Naive thymus-derived CD4-positive, alpha-beta T cell (primary cell): ENCODE data around the gene FYN. TPM values are rescaled to one million over a fixed set of nuclear protein-coding genes. Genes with fewer than 3 reads are reported as not detected.
A peak's percentile ranks its signal among the peaks of the same experiment; 100 is the strongest.

Source experiments
- ATAC-seq: fragments of 150-1000 bp; cut with Tn5 transposase; 2 replicates; pipeline ENCODE4 v1.10.0; 2021; ENCODE audit warnings: mild to moderate bottlenecking, moderate library complexity
- CTCF ChIA-PET: fragments of 350-600 bp; sonication (Branson Sonifier 250); formaldehyde crosslinking; loops from one replicate; lab custom pipeline; 2021; ENCODE audit warnings: antibody characterized with exemption; lab: Charles Lee
- POLR2A ChIA-PET: fragments of 350-600 bp; sonication (Branson Sonifier 250); formaldehyde crosslinking; loops from one replicate; lab custom pipeline; 2021; ENCODE audit warnings: antibody characterized with exemption, inconsistent platforms; lab: Charles Lee
- DNase-seq, 9 donors: peaks; one replicate each; pipeline versions ENCODE4 v3.0.0 to v3.0.0-alpha.2; 2020 to 2022; ENCODE audit warnings: mixed read lengths in 1 of 9
- H3K27ac ChIP-seq: one replicate; pipeline ENCODE4 v1.7.0; 2013; ENCODE audit warnings: mild to moderate bottlenecking, low read depth, low read length, moderate library complexity
- H3K27me3 ChIP-seq, 2 donors: one replicate each; pipeline ENCODE4 v1.7.0; 2013; ENCODE audit warnings: low read length in 2 of 2, mild to moderate bottlenecking in 2 of 2, moderate library complexity in 2 of 2; ENCODE audit not compliant: control insufficient read depth in 2 of 2, insufficient read depth in 2 of 2
- H3K36me3 ChIP-seq, 3 experiments: 1 replicate in 2 of 3; 2 replicates in 1 of 3; pipeline ENCODE4 v1.7.0; 2013; ENCODE audit warnings: low read length in 3 of 3, mild to moderate bottlenecking in 3 of 3, moderate library complexity in 1 of 3; ENCODE audit not compliant: insufficient read depth in 3 of 3, control insufficient read depth in 2 of 3
- H3K4me1 ChIP-seq, 2 donors: one replicate each; pipeline ENCODE4 v1.7.0; 2013; ENCODE audit warnings: low read length in 2 of 2, mild to moderate bottlenecking in 2 of 2, moderate library complexity in 1 of 2; ENCODE audit not compliant: control insufficient read depth in 2 of 2, insufficient read depth in 2 of 2
- H3K4me3 ChIP-seq: 2 replicates; pipeline ENCODE4 v1.7.0; 2013; ENCODE audit warnings: mild to moderate bottlenecking, low read length
- H3K9me3 ChIP-seq, 3 experiments: 1 replicate in 2 of 3; 2 replicates in 1 of 3; pipeline ENCODE4 v1.7.0; 2013; ENCODE audit warnings: low read length in 3 of 3; ENCODE audit not compliant: control insufficient read depth in 2 of 3
- H3K27ac Mint-ChIP-seq, 9 donors: one replicate each; pipeline ENCODE4 v1.8.0; 2020 to 2022; ENCODE audit warnings: mixed read lengths in 9 of 9, mild to moderate bottlenecking in 8 of 9, moderate library complexity in 5 of 9, inconsistent platforms in 2 of 9
- H3K27me3 Mint-ChIP-seq, 5 donors: one replicate each; pipeline ENCODE4 v1.8.0; 2021 to 2022; ENCODE audit warnings: mixed read lengths in 5 of 5, mild to moderate bottlenecking in 1 of 5
- H3K36me3 Mint-ChIP-seq, 5 donors: one replicate each; pipeline ENCODE4 v1.8.0; 2020 to 2022; ENCODE audit warnings: mixed read lengths in 5 of 5, mild to moderate bottlenecking in 3 of 5, inconsistent platforms in 1 of 5
- H3K4me1 Mint-ChIP-seq, 7 donors: one replicate each; pipeline ENCODE4 v1.8.0; 2020 to 2022; ENCODE audit warnings: mixed read lengths in 7 of 7, mild to moderate bottlenecking in 3 of 7, inconsistent platforms in 1 of 7
- H3K4me3 Mint-ChIP-seq, 10 donors: one replicate each; pipeline ENCODE4 v1.8.0; 2020 to 2022; ENCODE audit warnings: mild to moderate bottlenecking in 10 of 10, mixed read lengths in 10 of 10, moderate library complexity in 6 of 10, inconsistent platforms in 2 of 10
- H3K9me3 Mint-ChIP-seq, 11 donors: one replicate each; pipeline ENCODE4 v1.8.0; 2020 to 2022; ENCODE audit warnings: mixed read lengths in 11 of 11, mild to moderate bottlenecking in 4 of 11, inconsistent platforms in 1 of 11, moderate library complexity in 1 of 11
- intact Hi-C, 2 donors: fragments of 100-400 bp; cut with micrococcal nuclease; formaldehyde crosslinking; loops; one replicate each; pipeline ENCODE4 v1.15.1; 2023
- polyA plus RNA-seq, 2 donors: library from polyadenylated mRNA; unstranded; fragments of 300-500 nt; fragmentation: Illumina TruSeq; gene quantifications; one replicate each; pipeline ENCODE4 v1.2.3, GENCODE V29; 2021
- total RNA-seq, 6 experiments: library from RNA in 5 of 6; stranded (reverse) in 5 of 6; gene quantifications; 1 replicate in 5 of 6; 2 replicates in 1 of 6; pipeline ENCODE4 v1.2.3 and lab custom pipeline; 2021 to 2026

Gene FYN
- total and polyA plus RNA-seq, 7 experiments from 2014 or later = 200 to 720 (median 430) TPM

GRCh38 chr6:111805511-111806164 lies 67.6 kb downstream of the FYN start:
- Mint-ChIP-seq H3K9me3 (peaks cover 0 to 2% (median 0%) of the 10 kb centered on the region in 11 donors), H3K4me1 (peaks cover 57 to 99% (median 88%) of the 10 kb centered on the region in 7 donors), H3K27ac (peak overlapping the region; percentile 78 to 97 (median 92)), H3K4me3 (peak overlapping the region in 9 of 10 donors; percentile 5 to 74 (median 61)), H3K27me3 (no peaks in the 10 kb centered on the region), H3K36me3 (peaks cover 0 to 31% (median 14%) of the 10 kb centered on the region in 5 donors)
- Histone ChIP-seq H3K4me3 (no peak overlapping the region), H3K9me3 (no peaks in the 10 kb centered on the region), H3K4me1 (peaks cover 68 to 73% of the 10 kb centered on the region in 2 donors), H3K27me3 (no peaks in the 10 kb centered on the region), H3K36me3 (peaks cover 0 to 8% (median 0%) of the 10 kb centered on the region in 3 experiments), H3K27ac (peak overlapping the region; percentile 68)
- DNase-seq (peak in 1 of 9 donors; percentile 66), ATAC-seq (no peak)
- POLR2A ChIA-PET = interaction anchor here (0.8 to 1.8 kb wide), 7 partner anchors 12 to 53 kb away, joined by 3 to 8 read pairs (median 3); no protein-coding TSS in a partner anchor
- intact Hi-C loops = loop anchor here (2.0 kb wide), 6 partner anchors 13 to 95 kb away; no protein-coding TSS in a partner anchor
- CTCF ChIA-PET = interaction anchor here (0.8 to 1.9 kb wide), 7 partner anchors 10 to 238 kb away, joined by 3 to 6 read pairs (median 4); no protein-coding TSS in a partner anchor

DNA sequence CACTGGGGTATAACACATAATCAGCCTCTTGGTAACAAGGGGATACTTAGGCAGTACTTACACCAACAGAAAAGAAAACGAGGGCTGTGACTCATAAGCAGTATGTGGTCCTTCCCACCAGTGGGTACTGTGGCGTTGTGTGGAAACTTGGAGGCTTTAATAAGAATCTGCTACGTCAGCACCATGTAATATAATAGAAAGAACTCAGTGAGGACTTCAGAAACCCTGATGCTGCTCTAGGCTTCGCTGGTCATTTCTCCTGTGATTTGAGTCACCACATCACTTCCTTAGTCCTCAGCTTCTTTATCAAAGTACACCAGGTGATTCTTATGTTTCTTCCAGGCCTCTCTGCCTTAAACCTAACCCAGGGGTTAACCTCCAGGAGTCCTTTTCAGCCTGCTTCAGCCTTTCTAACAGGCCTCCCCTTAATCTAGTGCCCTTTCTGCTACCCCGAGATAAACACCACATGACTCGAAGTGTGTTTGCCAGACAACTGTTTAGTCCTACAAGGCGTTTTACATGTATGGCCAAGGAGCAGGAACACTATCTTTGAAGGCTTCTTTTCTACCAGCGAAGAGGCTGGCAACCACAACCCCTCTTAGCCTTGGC lies 68.5 kb downstream of the FYN start:
- intact Hi-C loops = loop anchor here (1.0 to 2.0 kb wide), 20 partner anchors 8 to 239 kb away; partner anchors contain the start of gene FYN (in 1 of the 2)
- peaks cover 59 to 64% of the 10 kb centered on the region in 2 donors for H3K4me1 ChIP-seq
- ChIA-PET CTCF (interaction anchor here (0.8 to 1.9 kb wide), 4 partner anchors 16 to 239 kb away, joined by 4 to 5 read pairs (median 4); no protein-coding TSS in a partner anchor), POLR2A (interaction anchor here (0.6 to 1.6 kb wide), 12 partner anchors 11 to 204 kb away, joined by 3 to 8 read pairs (median 4); partner anchors contain the start of gene FYN)
- Mint-ChIP-seq H3K4me3 (peak overlapping the region; percentile 20 to 73 (median 64)), H3K4me1 (peaks cover 54 to 96% (median 88%) of the 10 kb centered on the region in 7 donors), H3K27me3 (no peaks in the 10 kb centered on the region), H3K9me3 (peaks cover 0 to 2% (median 0%) of the 10 kb centered on the region in 11 donors), H3K27ac (peak overlapping the region; percentile 78 to 97 (median 92)), H3K36me3 (peaks cover 0 to 31% (median 16%) of the 10 kb centered on the region in 5 donors)
- DNase-seq (peak in 8 of 9 donors; percentile 31 to 77 (median 56)), ATAC-seq (peak; percentile 89)
- H3K4me3 ChIP-seq = peak overlapping the region; percentile 7
- H3K36me3 ChIP-seq = peaks cover 0 to 14% (median 0%) of the 10 kb centered on the region in 3 experiments
- H3K27ac ChIP-seq = peak overlapping the region; percentile 68
- H3K9me3 ChIP-seq = no peaks in the 10 kb centered on the region
- H3K27me3 ChIP-seq = no peaks in the 10 kb centered on the region

DNA sequence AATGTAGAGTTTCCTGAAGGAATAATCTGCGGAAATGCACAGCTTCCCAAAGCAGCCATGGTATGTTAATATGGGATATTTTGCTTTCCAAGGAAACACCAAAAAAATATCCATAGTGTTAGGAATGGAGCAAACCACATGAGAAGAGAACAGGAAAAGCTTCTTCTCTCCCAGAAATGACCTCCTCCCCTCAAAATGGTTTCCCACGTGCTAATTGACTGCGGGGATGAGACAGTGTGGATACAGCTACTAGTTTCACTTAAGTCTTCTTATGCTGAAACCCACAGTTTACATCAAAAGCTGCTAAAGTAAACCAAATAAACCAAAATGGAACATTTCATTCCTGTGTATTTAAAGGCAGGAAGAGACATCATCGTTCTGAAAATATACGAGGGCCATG lies 69.4 kb downstream of the FYN start:
- intact Hi-C loops = loop anchor here (1.0 to 2.0 kb wide), 21 partner anchors 8 to 239 kb away; partner anchors contain the start of gene FYN (in 1 of the 2)
- H3K27ac ChIP-seq = peak overlapping the region; percentile 68
- H3K36me3 Mint-ChIP-seq = peaks cover 0 to 30% (median 16%) of the 10 kb centered on the region in 5 donors

DNA sequence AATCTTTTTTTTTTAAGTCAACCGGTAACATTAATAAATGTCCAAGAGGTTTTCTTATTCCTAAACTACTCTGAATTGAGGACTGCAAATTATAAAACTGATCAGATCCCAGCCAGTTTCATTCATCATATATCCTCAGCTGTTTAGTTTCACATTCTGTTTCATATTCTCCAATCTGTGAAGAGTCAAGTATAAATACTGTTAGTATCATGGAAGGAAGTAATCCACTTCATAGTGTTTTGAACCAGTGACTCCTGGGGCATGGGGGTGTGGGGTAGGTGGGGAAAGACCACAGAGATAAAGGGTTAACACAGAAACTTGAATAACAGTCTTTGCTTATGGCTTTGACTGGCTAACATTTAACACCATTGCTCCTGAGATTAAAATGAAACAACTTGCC lies 69.9 kb downstream of the FYN start:
- H3K4me1 ChIP-seq = peaks cover 59 to 60% of the 10 kb centered on the region in 2 donors
- CTCF ChIA-PET = interaction anchor here (1.6 kb wide), 1 partner anchor 195 kb away, joined by 4 read pairs; no protein-coding TSS in a partner anchor
- peak overlapping the region; percentile 68 for H3K27ac ChIP-seq
- Mint-ChIP-seq H3K4me3 (peak overlapping the region; percentile 46 to 77 (median 65)), H3K27ac (peak overlapping the region; percentile 78 to 97 (median 92)), H3K9me3 (peaks cover 0 to 2% (median 0%) of the 10 kb centered on the region in 11 donors), H3K36me3 (peaks cover 0 to 30% (median 16%) of the 10 kb centered on the region in 5 donors), H3K4me1 (peaks cover 56 to 98% (median 91%) of the 10 kb centered on the region in 7 donors), H3K27me3 (no peaks in the 10 kb centered on the region)
- peaks cover 0 to 14% (median 0%) of the 10 kb centered on the region in 3 experiments for H3K36me3 ChIP-seq
- no peaks in the 10 kb centered on the region for H3K27me3 ChIP-seq
- peak overlapping the region; percentile 7 for H3K4me3 ChIP-seq
- DNase-seq (peak in 2 of 9 donors; percentile 25 to 30), ATAC-seq (peak; percentile 20)
- no peaks in the 10 kb centered on the region for H3K9me3 ChIP-seq
- intact Hi-C loops = loop anchor here in 1 of 2 donors (1.0 kb wide), 2 partner anchors 8 to 240 kb away; no protein-coding TSS in a partner anchor
- POLR2A ChIA-PET = interaction anchor here (0.6 to 1.6 kb wide), 9 partner anchors 9 to 189 kb away, joined by 3 to 5 read pairs (median 3); partner anchors contain the start of gene FYN

More for the DNA sequence above, 69.4 kb downstream of the FYN start:
- H3K27me3 ChIP-seq = no peaks in the 10 kb centered on the region
- Mint-ChIP-seq H3K27ac (peak overlapping the region; percentile 78 to 97 (median 92)), H3K9me3 (peaks cover 0 to 2% (median 0%) of the 10 kb centered on the region in 11 donors), H3K27me3 (no peaks in the 10 kb centered on the region), H3K4me3 (peak overlapping the region; percentile 46 to 77 (median 65)), H3K4me1 (peaks cover 59 to 98% (median 91%) of the 10 kb centered on the region in 7 donors)
- peak overlapping the region; percentile 7 for H3K4me3 ChIP-seq
- ATAC-seq (peak; percentile 43), DNase-seq (peak in 6 of 9 donors; percentile 35 to 56 (median 40))
- H3K4me1 ChIP-seq = peaks cover 59 to 64% of the 10 kb centered on the region in 2 donors
- no peaks in the 10 kb centered on the region for H3K9me3 ChIP-seq
- H3K36me3 ChIP-seq = peaks cover 0 to 14% (median 0%) of the 10 kb centered on the region in 3 experiments
- ChIA-PET CTCF (interaction anchor here (1.4 to 1.6 kb wide), 2 partner anchors 15 to 194 kb away, joined by 4 read pairs; no protein-coding TSS in a partner anchor), POLR2A (interaction anchor here (0.7 to 1.6 kb wide), 11 partner anchors 10 to 189 kb away, joined by 3 to 5 read pairs (median 4); partner anchors contain the start of gene FYN)

- no peaks in the 10 kb centered on the region for H3K27me3 ChIP-seq
- H3K36me3 Mint-ChIP-seq = peaks cover 0 to 30% (median 16%) of the 10 kb centered on the region in 5 donors
- no peaks in the 10 kb centered on the region for H3K27me3 Mint-ChIP-seq
- DNase-seq = no peak
- ChIA-PET POLR2A (interaction anchor here (0.6 to 1.2 kb wide), 2 partner anchors 9 to 184 kb away, joined by 3 read pairs; no protein-coding TSS in a partner anchor), CTCF (interaction anchor here (0.7 to 1.6 kb wide), 2 partner anchors 175 to 195 kb away, joined by 4 read pairs; no protein-coding TSS in a partner anchor)
- no peak overlapping the region for H3K4me3 ChIP-seq
- peaks cover 0 to 14% (median 0%) of the 10 kb centered on the region in 3 experiments for H3K36me3 ChIP-seq
- H3K4me3 Mint-ChIP-seq = peak overlapping the region in 7 of 10 donors; percentile 61 to 77 (median 66)
- H3K4me1 Mint-ChIP-seq = peaks cover 51 to 95% (median 87%) of the 10 kb centered on the region in 7 donors
- H3K27ac ChIP-seq = peak overlapping the region; percentile 68
- peak overlapping the region; percentile 78 to 97 (median 92) for H3K27ac Mint-ChIP-seq
- ATAC-seq = no peak
- intact Hi-C loops = loop anchor here in 1 of 2 donors (1.0 kb wide), 2 partner anchors 8 to 240 kb away; no protein-coding TSS in a partner anchor
- H3K9me3 ChIP-seq = no peaks in the 10 kb centered on the region
- peaks cover 55% of the 10 kb centered on the region in 2 donors for H3K4me1 ChIP-seq
- H3K9me3 Mint-ChIP-seq = peaks cover 0 to 2% (median 0%) of the 10 kb centered on the region in 11 donors
Measured at GRCh38 chr6:111802720-111803330, 70.4 kb downstream of the FYN start.
